Body of pancreas (tissue), 4 donors: ENCODE results near the gene ST3GAL4. TPM values are rescaled to one million over a fixed set of nuclear protein-coding genes. Genes with fewer than 3 reads are reported as not detected.
A peak's percentile ranks its signal among the peaks of the same experiment; 100 is the strongest.

Experiments used
- ATAC-seq: fragments of 150-250 bp; one replicate; pipeline ENCODE4 v1.9.1; 2016
- DNase-seq, 4 donors: peaks; one replicate each; pipeline ENCODE4 v3.0.0-alpha.2; 2019
- H3K27ac ChIP-seq, 4 donors: fragments of 200-600 bp; sonication (generic); 1 replicate in 3 of 4; 2 replicates in 1 of 4; pipeline versions ENCODE4 v1.5.1 to v1.6.1; 2016 to 2019; ENCODE audit warnings: mild to moderate bottlenecking in 1 of 4, mixed read lengths in 1 of 4, moderate library complexity in 1 of 4
- H3K27me3 ChIP-seq, 2 donors: fragments of 200-600 bp; sonication (generic); one replicate each; pipeline ENCODE4 v1.6.0; 2016; ENCODE audit warnings: mild to moderate bottlenecking in 1 of 2
- H3K36me3 ChIP-seq, 2 donors: fragments of 200-600 bp; sonication (generic); replicated peaks in 1 of 2; 2 replicates each; pipeline ENCODE4 v1.5.1; 2016; ENCODE audit warnings: low read depth in 2 of 2; ENCODE audit not compliant: insufficient read depth in 1 of 2
- H3K4me1 ChIP-seq: fragments of 200-600 bp; sonication (generic); one replicate; pipeline ENCODE4 v1.6.0; 2016
- H3K4me3 ChIP-seq, 2 donors: fragments of 200-600 bp; sonication (generic); 1 replicate in 1 of 2; 2 replicates in 1 of 2; pipeline ENCODE4 v1.5.1; 2016 to 2019
- H3K9me3 ChIP-seq, 3 donors: fragments of 200-600 bp; sonication (generic); 1 replicate in 2 of 3; 2 replicates in 1 of 3; pipeline ENCODE4 v1.5.1; 2016
- CTCF ChIP-seq, 7 experiments: fragments of 450-650 bp in 4 of 7; fragments of 200-600 bp in 3 of 7; sonication (generic) in 3 of 7; IDR thresholded peaks; one replicate each; pipeline ENCODE4 v1.5.1; 2016 to 2019; ENCODE audit warnings: antibody characterized with exemption in 7 of 7
- POLR2A ChIP-seq, 3 donors: fragments of 450-650 bp; IDR thresholded peaks; one replicate each; pipeline ENCODE4 v1.6.1; 2016; ENCODE audit warnings: antibody characterized with exemption in 3 of 3, mild to moderate bottlenecking in 2 of 3
- WGBS, 2 donors: methylation state at CpG; one replicate each; pipeline ENCODE4 v1.1.5; 2017; 5-methylcytosine and 5-hydroxymethylcytosine counted together
- intact Hi-C: fragments of 100-400 bp; cut with DNase I; formaldehyde crosslinking; loops from one replicate; pipeline ENCODE4 v1.15.1; 2023
- total RNA-seq, 2 donors: library from RNA; depleted of rRNA; stranded (reverse); fragments of >200 nt; gene quantifications; one replicate each; pipeline ENCODE4 v1.1.0, GENCODE V29; 2016

The ST3GAL4 gene
- total RNA-seq, 2 donors from 2014 or later = 7.5 to 14.8 TPM

- no peak overlapping the region for H3K4me3 ChIP-seq
- DNase-seq (peak; percentile 67 to 81 (median 72)), ATAC-seq (peak; percentile 72)
- no peak overlapping the region for H3K27ac ChIP-seq
- 62 to 67% methylated on average over 12 of the region's 12 CpGs for WGBS, 2 donors
- TF ChIP-seq POLR2A (IDR thresholded peaks at IDR 0.05) = no peak
- peak; percentile 69 to 84 (median 82) for TF ChIP-seq CTCF (IDR thresholded peaks at IDR 0.05)
- H3K36me3 ChIP-seq = no peaks in the 10 kb centered on the region
- peaks cover 10% of the 10 kb centered on the region for H3K4me1 ChIP-seq
- intact Hi-C loops = loop anchor here (5.0 kb wide), 1 partner anchor 167 kb away; no protein-coding TSS in a partner anchor
- H3K9me3 ChIP-seq = no peaks in the 10 kb centered on the region
- no peaks in the 10 kb centered on the region for H3K27me3 ChIP-seq
These were observed 45.1 kb upstream of the ST3GAL4 start for GRCh38 chr11:126310200-126310991.

GRCh38 chr11:126310992-126311310, 44.5 kb upstream of the ST3GAL4 start:
- intact Hi-C loops = loop anchor here (5.0 kb wide), 1 partner anchor 166 kb away; no protein-coding TSS in a partner anchor
- no peak overlapping the region for H3K4me3 ChIP-seq

GRCh38 chr11:126311401-126312291, 43.8 kb upstream of the ST3GAL4 start:
- intact Hi-C loops = loop anchor here (5.0 kb wide), 1 partner anchor 166 kb away; no protein-coding TSS in a partner anchor
- no peaks in the 10 kb centered on the region for H3K27me3 ChIP-seq
- ATAC-seq (no peak), DNase-seq (no peak)
- H3K36me3 ChIP-seq = no peaks in the 10 kb centered on the region
- no peaks in the 10 kb centered on the region for H3K9me3 ChIP-seq
- no peak overlapping the region for H3K27ac ChIP-seq
- H3K4me1 ChIP-seq = peaks cover 6% of the 10 kb centered on the region
- TF ChIP-seq POLR2A (IDR thresholded peaks at IDR 0.05) (no peak), CTCF (IDR thresholded peaks at IDR 0.05) (peak in 1 of 7 experiments; percentile 10)
- 74 to 91% methylated on average over 14 of the region's 14 CpGs for WGBS, 2 donors
- no peak overlapping the region for H3K4me3 ChIP-seq

More at GRCh38 chr11:126310992-126311310, 44.5 kb upstream of the ST3GAL4 start:
- H3K4me1 ChIP-seq = peaks cover 6% of the 10 kb centered on the region
- no peak for ATAC-seq
- H3K27ac ChIP-seq = no peak overlapping the region
- DNase-seq = no peak
- H3K36me3 ChIP-seq = no peaks in the 10 kb centered on the region
- 75% methylated on average over 6 of the region's 6 CpGs for WGBS, 2 donors
- H3K9me3 ChIP-seq = no peaks in the 10 kb centered on the region
- no peaks in the 10 kb centered on the region for H3K27me3 ChIP-seq
- no peak for TF ChIP-seq CTCF (IDR thresholded peaks at IDR 0.05)
- no peak for TF ChIP-seq POLR2A (IDR thresholded peaks at IDR 0.05)

- intact Hi-C loops = loop anchor here (5.0 kb wide), 1 partner anchor 164 kb away; no protein-coding TSS in a partner anchor
- Histone ChIP-seq H3K27ac (no peak overlapping the region), H3K4me3 (no peak overlapping the region), H3K9me3 (no peaks in the 10 kb centered on the region), H3K27me3 (no peaks in the 10 kb centered on the region), H3K4me1 (peaks cover 9% of the 10 kb centered on the region), H3K36me3 (no peaks in the 10 kb centered on the region)
- WGBS, 2 donors = 70 to 86% methylated on average over 8 of the region's 8 CpGs
- no peak for ATAC-seq
- TF ChIP-seq CTCF (IDR thresholded peaks at IDR 0.05) (no peak), POLR2A (IDR thresholded peaks at IDR 0.05) (no peak)
- no peak for DNase-seq
These were observed 42.5 kb upstream of the ST3GAL4 start for GRCh38 chr11:126312961-126313360.
